Measurements from ENCODE around the gene GFER. TPM values are rescaled to one million over a fixed set of nuclear protein-coding genes. Genes with fewer than 3 reads are reported as not detected.

The GFER gene
- total and polyA plus RNA-seq, 2 of the 8 experiments (the other 6 are each of a cell fraction or from before 2014, with no cell fraction given), result 17.7 to 37.9 TPM

GRCh38 chr16:2025251-2025650 is 41.3 kb downstream of the GFER start:
- WGBS, 2 experiments (ENCODE audit: extremely low coverage in 1 of 2, insufficient coverage in 1 of 2, insufficient read length in 1 of 2, insufficient replicate concordance in 2 of 2, low coverage in 1 of 2, low lambda C conversion rate in 2 of 2, missing lambda C conversion rate in 1 of 2), result 89% methylated on average over 10 of the region's 14 CpGs; no CpG with 5 or more reads in 1 of the 2 experiments
- H3K4me3 ChIP-seq (ENCODE audit: extremely low read depth in 1 of 4, insufficient read depth in 2 of 4, low read depth in 3 of 4, low read length in 4 of 4), result no peak overlapping the region
- H4K8ac ChIP-seq (ENCODE audit: extremely low read depth, insufficient read depth, low read length), result no peak overlapping the region; the same call in 1 of the 2 replicates
- H3K4me2 ChIP-seq (ENCODE audit: insufficient read depth in 1 of 2, low read depth in 2 of 2, low read length in 2 of 2), result no peak overlapping the region
- H4K91ac ChIP-seq (replicated peaks; ENCODE audit: insufficient read length, low read length), result no peak overlapping the region
- H3K27me3 ChIP-seq (replicated peaks in 1 of 4; ENCODE audit: control insufficient read depth in 3 of 4, extremely low read depth in 1 of 4, insufficient read depth in 3 of 4, low read length in 3 of 4), result peaks cover 10 to 43% (median 36%) of the 10 kb centered on the region in 4 experiments
- no peak overlapping the region; the same call in 1 of the 2 replicates for H2AK5ac ChIP-seq (ENCODE audit: low read depth, low read length)
- no peaks in the 10 kb centered on the region for H3K36me3 ChIP-seq (ENCODE audit: control insufficient read depth in 2 of 4, insufficient read depth in 4 of 4, low read length in 3 of 4)
- peaks cover 0 to 9% of the 10 kb centered on the region in 2 experiments for H4K20me1 ChIP-seq (replicated peaks in 1 of 2; ENCODE audit: control insufficient read depth in 1 of 2, insufficient read depth in 2 of 2, low read length in 2 of 2)
- no peak overlapping the region for H3K27ac ChIP-seq (ENCODE audit: low read depth, low read length)
- no peak overlapping the region for H2BK120ac ChIP-seq (replicated peaks; ENCODE audit: low read depth, low read length)
- H3K4ac ChIP-seq (replicated peaks; ENCODE audit: insufficient read length, low read depth, low read length), result no peak overlapping the region
- no peak for TF ChIP-seq CHD2 (IDR thresholded peaks at IDR 0.05; ENCODE audit: low read length)
- no peak for TF ChIP-seq FOSL1 (IDR thresholded peaks at IDR 0.05; ENCODE audit: insufficient read depth, low read depth, low read length)
- TF ChIP-seq BCL11A (IDR thresholded peaks at IDR 0.05; ENCODE audit: low read depth in 2 of 2, low read length in 2 of 2), result no peak
- no peak for TF ChIP-seq NANOG (IDR thresholded peaks at IDR 0.05; ENCODE audit: insufficient read depth, low read depth, low read length, poor library complexity, severe bottlenecking)
- TF ChIP-seq PHF8 (conservative IDR thresholded peaks at IDR 0.05; ENCODE audit: low read depth, low read length), result no peak
- TF ChIP-seq BACH1 (IDR thresholded peaks at IDR 0.05; ENCODE audit: low read length), result no peak
- TF ChIP-seq KDM4A (IDR thresholded peaks at IDR 0.05; ENCODE audit: low read depth, low read length, severe bottlenecking), result no peak
- TF ChIP-seq YY1 (IDR thresholded peaks at IDR 0.05; ENCODE audit: low read depth, low read length), result no peak
- TF ChIP-seq JUN (IDR thresholded peaks at IDR 0.05; ENCODE audit: low read depth, low read length), result no peak
- TF ChIP-seq SUZ12 (IDR thresholded peaks at IDR 0.05; ENCODE audit: low read length), result no peak
- DNase-seq (ENCODE audit: low read depth in 1 of 2, low spot score in 2 of 2) (no peak), FAIRE-seq (no peak)
- H2BK15ac ChIP-seq (ENCODE audit: low read length), result peak overlapping the region; percentile 97
- no peak overlapping the region for H3K18ac ChIP-seq (ENCODE audit: extremely low read depth, low read length)
- H3K14ac ChIP-seq (ENCODE audit: insufficient read length), result no peak overlapping the region
- H3K9ac ChIP-seq (replicated peaks in 1 of 4; ENCODE audit: extremely low read depth in 1 of 4, low read depth in 3 of 4, low read length in 3 of 4), result no peak overlapping the region
- H2BK5ac ChIP-seq (ENCODE audit: low read depth, low read length), result no peak overlapping the region
- H3K4me1 ChIP-seq (replicated peaks in 1 of 4; ENCODE audit: control insufficient read depth in 3 of 4, insufficient read depth in 4 of 4, low read length in 3 of 4), result peaks cover 0 to 18% (median 11%) of the 10 kb centered on the region in 4 experiments; a peak in 5 of 7 replicates
- H4K5ac ChIP-seq (ENCODE audit: insufficient read length, low read depth, low read length), result no peak overlapping the region
- no peak overlapping the region for H2BK20ac ChIP-seq (ENCODE audit: low read length)
- H2AFZ ChIP-seq (ENCODE audit: low read length), result no peak overlapping the region
- no peaks in the 10 kb centered on the region for H3K9me3 ChIP-seq (ENCODE audit: insufficient read depth in 2 of 2, low read depth in 1 of 2, low read length in 1 of 2)
- H2BK12ac ChIP-seq (ENCODE audit: low read depth, low read length), result peak overlapping the region; percentile 68; the same call in 1 of the 2 replicates
- peaks cover 7% of the 10 kb centered on the region; the same call in 1 of the 2 replicates for H3K23me2 ChIP-seq (ENCODE audit: low read depth, low read length)
- H3K56ac ChIP-seq (replicated peaks; ENCODE audit: insufficient read length, low read depth, low read length), result no peak overlapping the region
- H3K79me1 ChIP-seq (ENCODE audit: low read depth, low read length), result no peaks in the 10 kb centered on the region
- ChIA-PET POLR2A (ENCODE audit: partially characterized antibody) (interaction anchor here (0.6 to 2.1 kb wide), 6 partner anchors 16 to 157 kb away, joined by 3 to 7 read pairs (median 3); partner anchors contain the start of genes RPS2, TRAF7 and ZNF598), CTCF (ENCODE audit: partially characterized antibody) (interaction anchor here (0.7 to 7.5 kb wide), 11 partner anchors 9 to 622 kb away, joined by 3 to 55 read pairs (median 5); partner anchors contain the start of genes NTHL1 and TSC2)
- H3K79me2 ChIP-seq (ENCODE audit: control insufficient read depth in 1 of 2, insufficient read depth in 2 of 2, low read length in 2 of 2), result no peaks in the 10 kb centered on the region
- H3K23ac ChIP-seq (ENCODE audit: insufficient read length), result no peak overlapping the region
